NB4 (cell line): ENCODE data around the gene UQCC5.

Source experiments
- DNase-seq: peaks from one replicate; pipeline ENCODE4 v3.0.0; 2010; ENCODE audit warnings: low read depth
- H3K4me3 ChIP-seq: one replicate; pipeline ENCODE4 v1.5.1; 2011; ENCODE audit warnings: mild to moderate bottlenecking, low read depth, low read length, moderate library complexity
- MYC ChIP-seq: IDR thresholded peaks from 2 replicates; pipeline ENCODE4 v1.6.1; 2011; ENCODE audit warnings: low read depth, low read length
- POLR2A ChIP-seq: IDR thresholded peaks from 2 replicates; pipeline ENCODE4 v1.6.1; 2011; ENCODE audit warnings: mild to moderate bottlenecking; ENCODE audit not compliant: insufficient read length; ENCODE audit errors: extremely low read depth
- TF ChIP-seq, protein P1 (sequence below): IDR thresholded peaks from one replicate; pipeline ENCODE4 v1.5.1; 2012; ENCODE audit warnings: low read depth, low read length
- TF ChIP-seq, protein P2 (sequence below): IDR thresholded peaks from 2 replicates; pipeline ENCODE4 v1.6.1; 2011; ENCODE audit warnings: low read depth, low read length

UQCC5 gene

DNA sequence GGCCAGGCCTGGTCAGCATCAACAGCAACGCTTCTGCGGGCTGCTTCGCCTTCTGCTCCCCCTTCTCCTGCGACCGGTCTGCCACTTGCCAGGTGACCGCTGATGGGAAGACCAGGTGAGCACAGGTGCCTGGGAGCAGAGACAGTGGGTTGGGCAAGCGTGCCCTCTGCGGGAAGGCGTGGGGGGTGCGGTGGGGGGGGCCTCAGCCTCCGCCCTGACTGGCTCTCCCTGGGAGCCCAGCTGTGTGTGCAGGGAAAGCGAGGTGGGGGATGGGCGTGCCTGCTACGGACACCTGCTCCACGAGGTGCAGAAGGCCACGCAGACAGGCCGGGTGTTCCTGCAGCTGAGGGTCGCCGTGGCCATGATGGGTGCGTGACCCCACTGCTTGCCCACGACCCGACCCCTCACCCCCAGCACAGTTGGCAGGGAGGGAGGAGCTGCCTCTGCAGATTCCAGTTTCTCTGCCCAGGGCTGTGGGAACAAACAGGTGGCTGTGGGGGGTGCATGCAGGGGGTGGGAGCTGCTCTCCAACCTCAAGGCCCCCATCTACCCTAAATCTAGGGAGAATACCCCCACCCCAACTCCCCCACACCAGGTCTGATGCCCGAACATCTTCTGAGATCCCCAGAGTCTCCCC, 32.5 kb upstream of the UQCC5 start:
- TF ChIP-seq, protein P1, sequence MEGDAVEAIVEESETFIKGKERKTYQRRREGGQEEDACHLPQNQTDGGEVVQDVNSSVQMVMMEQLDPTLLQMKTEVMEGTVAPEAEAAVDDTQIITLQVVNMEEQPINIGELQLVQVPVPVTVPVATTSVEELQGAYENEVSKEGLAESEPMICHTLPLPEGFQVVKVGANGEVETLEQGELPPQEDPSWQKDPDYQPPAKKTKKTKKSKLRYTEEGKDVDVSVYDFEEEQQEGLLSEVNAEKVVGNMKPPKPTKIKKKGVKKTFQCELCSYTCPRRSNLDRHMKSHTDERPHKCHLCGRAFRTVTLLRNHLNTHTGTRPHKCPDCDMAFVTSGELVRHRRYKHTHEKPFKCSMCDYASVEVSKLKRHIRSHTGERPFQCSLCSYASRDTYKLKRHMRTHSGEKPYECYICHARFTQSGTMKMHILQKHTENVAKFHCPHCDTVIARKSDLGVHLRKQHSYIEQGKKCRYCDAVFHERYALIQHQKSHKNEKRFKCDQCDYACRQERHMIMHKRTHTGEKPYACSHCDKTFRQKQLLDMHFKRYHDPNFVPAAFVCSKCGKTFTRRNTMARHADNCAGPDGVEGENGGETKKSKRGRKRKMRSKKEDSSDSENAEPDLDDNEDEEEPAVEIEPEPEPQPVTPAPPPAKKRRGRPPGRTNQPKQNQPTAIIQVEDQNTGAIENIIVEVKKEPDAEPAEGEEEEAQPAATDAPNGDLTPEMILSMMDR: no peak
- TF ChIP-seq, protein P2, sequence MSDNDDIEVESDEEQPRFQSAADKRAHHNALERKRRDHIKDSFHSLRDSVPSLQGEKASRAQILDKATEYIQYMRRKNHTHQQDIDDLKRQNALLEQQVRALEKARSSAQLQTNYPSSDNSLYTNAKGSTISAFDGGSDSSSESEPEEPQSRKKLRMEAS: no peak
- TF ChIP-seq POLR2A (no peak), MYC (no peak)
- H3K4me3 ChIP-seq: no peak overlapping the region
- no peak for DNase-seq

- DNase-seq: no peak
- TF ChIP-seq, protein P1: no peak
- H3K4me3 ChIP-seq: no peak overlapping the region
These were observed 31.4 kb upstream of the UQCC5 start for GRCh38 chr3:52504977-52505376.

DNA sequence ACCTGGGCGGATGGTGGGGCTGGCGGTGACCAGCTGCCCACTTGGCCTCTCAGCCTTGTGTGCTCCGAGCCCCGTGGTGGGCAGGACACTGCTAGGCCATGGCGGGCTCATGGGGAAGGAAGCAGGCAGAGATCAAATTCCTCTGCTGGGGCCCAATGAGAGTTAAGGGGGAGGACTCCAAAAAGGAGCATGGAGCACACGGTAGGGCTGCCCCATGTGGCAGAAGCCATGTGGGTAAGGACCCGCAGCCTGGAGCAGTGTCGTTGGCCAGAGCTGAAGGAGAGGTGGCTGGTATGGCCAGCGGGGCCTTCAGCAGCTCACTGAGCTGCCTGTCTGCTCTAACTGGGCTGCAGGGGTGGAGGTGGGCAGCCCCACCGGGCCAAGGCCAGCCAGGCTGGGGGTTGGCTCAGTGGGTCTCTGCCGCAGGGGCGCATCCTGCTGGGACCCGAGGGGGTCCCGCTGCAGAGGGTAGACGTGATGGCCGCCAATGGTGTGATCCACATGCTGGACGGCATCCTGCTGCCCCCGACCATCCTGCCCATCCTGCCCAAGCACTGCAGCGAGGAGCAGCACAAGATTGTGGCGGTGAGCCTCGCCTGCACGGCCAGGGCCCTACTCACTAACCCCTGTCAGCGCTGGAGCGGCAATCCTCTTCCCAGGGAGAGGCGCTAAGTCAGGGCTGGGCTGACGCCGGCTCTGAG, 30.0 kb upstream of the UQCC5 start:
- TF ChIP-seq MYC (no peak), POLR2A (no peak)
- TF ChIP-seq, protein P1: no peak
- TF ChIP-seq, protein P2: no peak
- DNase-seq: no peak
- H3K4me3 ChIP-seq: no peak overlapping the region

DNA sequence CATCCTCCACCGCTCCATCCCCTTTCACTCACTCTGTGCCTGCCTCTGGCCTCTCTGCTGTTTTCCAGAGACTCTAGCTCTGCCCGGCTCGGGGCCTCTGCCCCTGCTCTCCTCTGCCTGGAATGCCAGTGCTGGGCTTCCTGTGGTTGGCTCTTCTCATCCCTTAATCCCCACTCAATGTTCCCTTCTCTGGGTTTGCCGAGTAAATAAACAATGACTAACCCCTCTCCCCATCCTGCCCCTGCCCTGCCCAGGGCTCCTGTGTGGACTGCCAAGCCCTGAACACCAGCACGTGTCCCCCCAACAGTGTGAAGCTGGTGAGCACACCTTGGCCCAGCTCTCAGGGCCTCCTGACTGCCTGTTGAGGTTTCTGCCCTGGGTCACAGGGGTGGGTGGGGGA, 29.0 kb upstream of the UQCC5 start:
- TF ChIP-seq MYC: no peak
- TF ChIP-seq, protein P2: no peak
- TF ChIP-seq POLR2A: no peak
- TF ChIP-seq, protein P1: no peak
- no peak for DNase-seq
- H3K4me3 ChIP-seq: no peak overlapping the region

GRCh38 chr3:52509753-52510328, 26.6 kb upstream of the UQCC5 start:
- no peak overlapping the region for H3K4me3 ChIP-seq
- no peak for DNase-seq
- TF ChIP-seq MYC (no peak), POLR2A (no peak)
- TF ChIP-seq, protein P1: no peak
- TF ChIP-seq, protein P2: no peak
